Stimulated activated CD4-positive, alpha-beta T cell treated with anti-CD3 and anti-CD28 coated beads, Interleukin-2, amount 100 ng/mL, for 4 hours (primary cell): ENCODE results near the gene TTC12.

Experiments used
- DNase-seq: peaks from one replicate; pipeline ENCODE4 v3.0.0-alpha.2; 2020; ENCODE audit warnings: low read depth

The TTC12 gene

GRCh38 chr11:113376156-113376555 is 61.8 kb downstream of the TTC12 start:
- DNase-seq: no peak

- no peak for DNase-seq
Observed at GRCh38 chr11:113377681-113378412, 63.5 kb downstream of the TTC12 start.

- DNase-seq: no peak
Observed at GRCh38 chr11:113378692-113379091, 64.3 kb downstream of the TTC12 start.

GRCh38 chr11:113382121-113382520 is 67.7 kb downstream of the TTC12 start:
- no peak for DNase-seq

GRCh38 chr11:113384551-113384950 is 70.2 kb downstream of the TTC12 start:
- DNase-seq: no peak

- no peak for DNase-seq
Observed at GRCh38 chr11:113385749-113386148, 71.4 kb downstream of the TTC12 start.

GRCh38 chr11:113386866-113387265 is 72.5 kb downstream of the TTC12 start:
- no peak for DNase-seq

- DNase-seq: no peak
Observed at GRCh38 chr11:113387605-113388211, 73.3 kb downstream of the TTC12 start, which contains the start of gene ANKK1. Gene ANKK1 (plus strand): TSS chr11:113387779. CDS start chr11:113387885, 106 bp downstream.

GRCh38 chr11:113389272-113389671 is 74.9 kb downstream of the TTC12 start:
- no peak for DNase-seq

- DNase-seq: no peak
Observed at GRCh38 chr11:113392236-113392921, 78.0 kb downstream of the TTC12 start.

GRCh38 chr11:113393501-113393985 is 79.2 kb downstream of the TTC12 start:
- no peak for DNase-seq

GRCh38 chr11:113394919-113395318 is 80.5 kb downstream of the TTC12 start:
- DNase-seq: no peak

- DNase-seq: no peak
Observed at GRCh38 chr11:113395782-113396336, 81.5 kb downstream of the TTC12 start.

- DNase-seq: no peak
Observed at GRCh38 chr11:113396690-113397089, 82.3 kb downstream of the TTC12 start.

GRCh38 chr11:113397212-113397611 is 82.8 kb downstream of the TTC12 start:
- DNase-seq: no peak

- no peak for DNase-seq
Observed at GRCh38 chr11:113397821-113398220, 83.4 kb downstream of the TTC12 start.

- DNase-seq: no peak
Observed at GRCh38 chr11:113398669-113399430, 84.5 kb downstream of the TTC12 start.

GRCh38 chr11:113400631-113401230 is 86.3 kb downstream of the TTC12 start:
- DNase-seq: no peak

GRCh38 chr11:113401718-113402117 is 87.3 kb downstream of the TTC12 start:
- no peak for DNase-seq

- DNase-seq: no peak
Observed at GRCh38 chr11:113404859-113405430, 90.6 kb downstream of the TTC12 start.
